PC-9 (cell line): ENCODE measurements around the gene ROS1. TPM values are rescaled to one million over a fixed set of nuclear protein-coding genes. Genes with fewer than 3 reads are reported as not detected.

Experiments used
- BruUV-seq: library from RNA; stranded (reverse); fragments of 400-500 nt; replicated peaks from 2 replicates; lab custom pipeline; 2021; lab: Mats Ljungman, UMichigan
- CTCF ChIA-PET: fragments of 300-600 bp; sonication (Branson Sonifier 250); formaldehyde crosslinking; loops from one replicate; lab custom pipeline; 2022; ENCODE audit warnings: antibody characterized with exemption; lab: Charles Lee
- POLR2A ChIA-PET: fragments of 300-600 bp; sonication (Branson Sonifier 250); formaldehyde crosslinking; loops from one replicate; lab custom pipeline; 2022; ENCODE audit warnings: antibody characterized with exemption; ENCODE audit not compliant: unreplicated experiment; lab: Charles Lee
- DNase-seq, 2 experiments: peaks; one replicate each; pipeline versions ENCODE4 v3.0.0 to v3.0.0-alpha.2; 2015 to 2022; ENCODE audit warnings: mixed read lengths in 1 of 2
- H2AFZ ChIP-seq: fragments of 200-600 bp; sonication (generic); 2 replicates; pipeline ENCODE4 v1.8.1; 2017; ENCODE audit warnings: antibody characterized with exemption
- H3F3A ChIP-seq: fragments of 200-600 bp; sonication (generic); 2 replicates; pipeline ENCODE4 v1.8.1; 2017; ENCODE audit warnings: antibody characterized with exemption, mild to moderate bottlenecking, low read depth; ENCODE audit not compliant: insufficient read depth
- H3K27ac ChIP-seq: fragments of 200-600 bp; sonication (generic); 2 replicates; pipeline ENCODE4 v1.6.1; 2016; ENCODE audit warnings: mixed run types
- H3K27me3 ChIP-seq: fragments of 200-600 bp; sonication (generic); 2 replicates; pipeline ENCODE4 v1.6.1; 2016; ENCODE audit warnings: low read depth, mixed run types; ENCODE audit not compliant: insufficient read depth
- H3K36me3 ChIP-seq: fragments of 200-600 bp; sonication (generic); 2 replicates; pipeline ENCODE4 v1.6.1; 2016; ENCODE audit warnings: low read depth, mixed run types
- H3K4me1 ChIP-seq: fragments of 200-600 bp; sonication (generic); replicated peaks from 2 replicates; pipeline ENCODE4 v1.6.1; 2016; ENCODE audit warnings: mixed run types; ENCODE audit not compliant: insufficient read depth
- H3K4me2 ChIP-seq: fragments of 200-600 bp; sonication (generic); 2 replicates; pipeline ENCODE4 v1.6.1; 2017; ENCODE audit warnings: mixed run types
- H3K4me3 ChIP-seq: fragments of 200-600 bp; sonication (generic); 2 replicates; pipeline ENCODE4 v1.6.1; 2016; ENCODE audit warnings: mixed run types
- H3K79me2 ChIP-seq: fragments of 200-600 bp; sonication (generic); 2 replicates; pipeline ENCODE4 v1.6.1; 2017; ENCODE audit warnings: low read depth, mixed run types
- H3K9me2 ChIP-seq: fragments of 200-600 bp; sonication (generic); 2 replicates; pipeline ENCODE4 v1.8.1; 2017; ENCODE audit warnings: mild to moderate bottlenecking; ENCODE audit not compliant: insufficient read depth
- H3K9me3 ChIP-seq: fragments of 200-600 bp; sonication (generic); 2 replicates; pipeline ENCODE4 v1.8.1; 2016; ENCODE audit warnings: low read depth; ENCODE audit not compliant: insufficient read depth
- H4K20me1 ChIP-seq: fragments of 200-600 bp; sonication (generic); 2 replicates; pipeline ENCODE4 v1.8.1; 2017; ENCODE audit not compliant: insufficient read depth
- EZH2 ChIP-seq: fragments of 200-600 bp; sonication (generic); IDR thresholded peaks from 2 replicates; pipeline ENCODE4 v1.8.0; 2017; ENCODE audit warnings: antibody characterized with exemption, low read depth
- intact Hi-C: fragments of 100-400 bp; cut with micrococcal nuclease; formaldehyde crosslinking; loops from one replicate; pipeline ENCODE4 v1.10.0; 2022; ENCODE audit not compliant: unreplicated experiment
- total RNA-seq: library from RNA; stranded (reverse); gene quantifications from 2 replicates; pipeline ENCODE4 v1.2.3, GENCODE V29; 2021
- TF ChIP-seq, protein P1 (sequence below): fragments of 200-600 bp; sonication (generic); conservative IDR thresholded peaks from 2 replicates; pipeline ENCODE4 v1.6.1; 2017; ENCODE audit warnings: mixed run types, antibody characterized with exemption, mild to moderate bottlenecking, moderate library complexity

The ROS1 gene
- total RNA-seq, 1 experiment from 2014 or later = not detected

DNA sequence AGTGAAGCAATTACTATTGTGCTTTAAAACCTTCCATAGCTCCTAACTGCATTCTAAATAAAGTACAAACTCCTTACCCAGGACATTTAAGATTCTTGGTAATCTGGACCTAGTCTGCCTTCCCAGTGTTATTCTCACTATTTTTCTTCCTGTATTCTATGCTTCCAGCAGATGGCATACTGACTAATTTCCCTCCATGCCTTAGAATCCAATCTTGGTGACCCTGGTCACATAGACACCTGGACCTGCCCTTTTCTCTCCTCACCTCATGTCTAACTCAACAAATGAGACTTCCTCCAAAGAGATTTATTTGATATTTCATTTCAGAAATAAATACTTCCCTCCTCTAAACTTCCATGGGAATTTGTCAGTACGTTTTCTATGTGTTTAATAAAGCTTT, 25.8 kb downstream of the ROS1 start:
- TF ChIP-seq, protein P1, sequence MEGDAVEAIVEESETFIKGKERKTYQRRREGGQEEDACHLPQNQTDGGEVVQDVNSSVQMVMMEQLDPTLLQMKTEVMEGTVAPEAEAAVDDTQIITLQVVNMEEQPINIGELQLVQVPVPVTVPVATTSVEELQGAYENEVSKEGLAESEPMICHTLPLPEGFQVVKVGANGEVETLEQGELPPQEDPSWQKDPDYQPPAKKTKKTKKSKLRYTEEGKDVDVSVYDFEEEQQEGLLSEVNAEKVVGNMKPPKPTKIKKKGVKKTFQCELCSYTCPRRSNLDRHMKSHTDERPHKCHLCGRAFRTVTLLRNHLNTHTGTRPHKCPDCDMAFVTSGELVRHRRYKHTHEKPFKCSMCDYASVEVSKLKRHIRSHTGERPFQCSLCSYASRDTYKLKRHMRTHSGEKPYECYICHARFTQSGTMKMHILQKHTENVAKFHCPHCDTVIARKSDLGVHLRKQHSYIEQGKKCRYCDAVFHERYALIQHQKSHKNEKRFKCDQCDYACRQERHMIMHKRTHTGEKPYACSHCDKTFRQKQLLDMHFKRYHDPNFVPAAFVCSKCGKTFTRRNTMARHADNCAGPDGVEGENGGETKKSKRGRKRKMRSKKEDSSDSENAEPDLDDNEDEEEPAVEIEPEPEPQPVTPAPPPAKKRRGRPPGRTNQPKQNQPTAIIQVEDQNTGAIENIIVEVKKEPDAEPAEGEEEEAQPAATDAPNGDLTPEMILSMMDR = peak; percentile 45; the same call in 1 of the 2 replicates
- TF ChIP-seq EZH2 = no peak
- ChIA-PET POLR2A (no interaction called here), CTCF (interaction anchor here (0.6 to 1.3 kb wide), 3 partner anchors 40 to 204 kb away, joined by 3 to 4 read pairs (median 3); no protein-coding TSS in a partner anchor)
- Histone ChIP-seq H3K36me3 (no peaks in the 10 kb centered on the region), H3K4me1 (no peaks in the 10 kb centered on the region), H3F3A (no peaks in the 10 kb centered on the region), H3K9me3 (no peaks in the 10 kb centered on the region), H2AFZ (no peak overlapping the region), H3K27me3 (no peaks in the 10 kb centered on the region), H3K79me2 (no peaks in the 10 kb centered on the region), H4K20me1 (no peaks in the 10 kb centered on the region), H3K4me3 (no peak overlapping the region), H3K9me2 (0 out of 2 replicates have a peak, but pooled peaks cover 3% of the 10 kb centered on the region), H3K27ac (no peak overlapping the region), H3K4me2 (no peak overlapping the region)
- intact Hi-C loops = loop anchor here (5.0 kb wide), 1 partner anchor 42 kb away; no protein-coding TSS in a partner anchor
- no peak for DNase-seq
- BruUV-seq = no TSS peak

DNA sequence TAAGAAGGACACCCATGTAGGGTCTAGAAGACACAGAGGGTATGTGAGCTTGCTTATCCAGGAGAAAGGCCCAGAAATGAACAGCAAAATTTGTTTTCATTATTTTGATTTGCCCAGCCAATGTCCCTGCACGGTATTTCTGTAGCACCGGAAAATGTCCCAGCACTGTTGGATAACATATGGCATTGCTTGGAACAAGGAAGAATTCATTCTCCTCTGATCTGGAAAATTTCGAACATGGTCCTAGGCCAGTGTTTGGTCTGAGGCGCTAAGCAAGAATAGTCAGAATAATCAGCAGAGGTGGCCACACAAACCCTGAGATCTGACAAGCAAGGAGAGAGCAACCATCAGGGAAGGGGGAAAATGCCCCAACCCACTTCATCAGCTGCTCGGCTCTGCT, 26.6 kb downstream of the ROS1 start:
- no peak overlapping the region for H3K4me2 ChIP-seq
- no peaks in the 10 kb centered on the region for H3K27me3 ChIP-seq
- H3K4me3 ChIP-seq = no peak overlapping the region
- H3F3A ChIP-seq = no peaks in the 10 kb centered on the region
- H3K27ac ChIP-seq = no peak overlapping the region
- ChIA-PET POLR2A (no interaction called here), CTCF (interaction anchor here (0.6 kb wide), 1 partner anchor 203 kb away, joined by 3 read pairs; no protein-coding TSS in a partner anchor)
- H3K9me3 ChIP-seq = no peaks in the 10 kb centered on the region
- intact Hi-C loops = no loop called here
- H3K9me2 ChIP-seq = 0 out of 2 replicates have a peak, but pooled peaks cover 3% of the 10 kb centered on the region
- H3K36me3 ChIP-seq = no peaks in the 10 kb centered on the region
- no TSS peak for BruUV-seq
- DNase-seq = no peak
- no peaks in the 10 kb centered on the region for H3K79me2 ChIP-seq
- no peaks in the 10 kb centered on the region for H3K4me1 ChIP-seq
- TF ChIP-seq EZH2 = no peak
- TF ChIP-seq, protein P1 = no peak
- no peak overlapping the region for H2AFZ ChIP-seq
- no peaks in the 10 kb centered on the region for H4K20me1 ChIP-seq

DNA sequence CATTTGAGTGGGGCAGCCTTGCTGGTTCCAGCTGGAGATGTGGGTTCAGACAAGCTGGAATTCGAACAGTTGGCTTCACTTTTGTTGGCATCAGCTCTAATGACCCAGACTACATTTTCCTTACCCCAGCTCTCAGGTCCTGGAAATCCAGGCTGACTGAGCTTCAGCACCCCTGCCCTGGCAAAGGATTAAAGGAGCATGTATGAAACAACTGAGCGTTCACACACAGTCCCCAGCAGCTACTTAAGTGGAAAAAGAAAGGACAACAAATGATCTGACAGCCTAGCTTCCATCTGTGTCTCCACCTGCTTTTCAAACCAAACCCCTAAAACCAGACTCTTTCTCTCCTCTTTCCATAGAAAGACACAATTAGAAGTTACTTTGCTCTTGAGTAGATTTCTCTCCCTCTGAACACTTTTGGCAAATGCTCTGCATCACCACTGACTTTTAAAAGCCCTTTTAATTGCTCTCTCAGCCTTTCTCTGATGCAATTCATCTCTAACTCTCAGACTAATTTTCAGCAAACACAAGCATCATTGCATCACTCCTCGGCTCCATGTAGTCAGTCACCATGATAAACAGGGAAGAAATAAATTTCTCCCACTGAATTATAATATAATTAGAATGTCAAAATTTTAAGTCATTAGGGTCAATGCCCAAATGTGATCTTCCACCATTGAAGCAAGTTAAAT, 28.1 kb downstream of the ROS1 start:
- no TSS peak for BruUV-seq
- H3K27ac ChIP-seq = no peak overlapping the region

More for the DNA sequence above, 28.1 kb downstream of the ROS1 start:
- Histone ChIP-seq H3K9me2 (0 out of 2 replicates have a peak, but pooled peaks cover 3% of the 10 kb centered on the region), H3K36me3 (no peaks in the 10 kb centered on the region), H4K20me1 (no peaks in the 10 kb centered on the region), H3K27me3 (no peaks in the 10 kb centered on the region), H3K79me2 (no peaks in the 10 kb centered on the region), H3K4me2 (no peak overlapping the region), H2AFZ (peak overlapping the region; percentile 66), H3F3A (no peaks in the 10 kb centered on the region), H3K4me1 (peaks cover 8% of the 10 kb centered on the region), H3K4me3 (no peak overlapping the region), H3K9me3 (no peaks in the 10 kb centered on the region)
- DNase-seq = no peak
- no peak for TF ChIP-seq EZH2
- TF ChIP-seq, protein P1 = no peak
- intact Hi-C loops = no loop called here
- ChIA-PET POLR2A (no interaction called here), CTCF (no interaction called here)
